Measurements from ENCODE around the gene GDPD4.
A peak's percentile ranks its signal among the peaks of the same experiment; 100 is the strongest.

The GDPD4 gene

DNA sequence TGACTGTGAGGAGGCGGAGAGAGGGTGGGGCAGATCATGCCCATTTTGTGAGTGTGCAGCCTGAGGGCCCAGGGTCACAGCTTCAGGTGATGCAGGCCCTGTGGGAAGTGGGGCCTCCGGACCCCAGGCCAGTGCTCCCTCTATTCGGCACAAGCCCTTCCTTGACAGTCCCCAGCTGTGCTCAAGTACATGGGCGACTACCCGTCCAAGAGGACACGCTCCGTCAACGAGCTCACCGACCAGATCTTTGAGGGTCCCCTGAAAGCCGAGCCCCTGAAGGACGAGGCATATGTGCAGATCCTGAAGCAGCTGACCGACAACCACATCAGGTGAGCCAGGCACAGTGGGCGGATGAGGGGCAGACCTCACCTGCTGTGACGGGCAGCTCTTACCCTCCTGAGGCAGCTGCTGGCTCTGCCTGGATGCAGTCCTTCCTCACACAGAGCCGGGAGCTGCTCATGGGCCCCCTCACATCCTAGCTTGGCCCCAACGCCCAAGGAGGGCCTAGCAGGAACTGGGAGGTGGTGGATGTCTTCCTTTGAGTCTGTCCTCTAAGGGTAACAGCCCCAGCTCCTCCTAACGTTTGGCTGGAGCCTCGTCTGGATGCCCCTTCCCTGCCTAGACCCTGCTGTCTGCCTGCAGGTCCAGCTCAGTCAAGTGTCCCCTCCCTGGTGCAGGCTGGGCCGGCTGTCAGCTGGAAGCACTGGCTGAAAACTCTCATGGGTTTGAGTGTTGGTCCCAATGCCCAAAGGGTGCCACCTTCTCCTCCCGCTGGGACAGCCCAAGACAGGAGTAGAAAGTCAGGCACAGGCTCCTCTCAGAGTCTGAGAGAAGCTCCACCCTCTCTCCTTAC is 97.4 kb downstream of the GDPD4 start:
- no peak for DNase-seq

DNA sequence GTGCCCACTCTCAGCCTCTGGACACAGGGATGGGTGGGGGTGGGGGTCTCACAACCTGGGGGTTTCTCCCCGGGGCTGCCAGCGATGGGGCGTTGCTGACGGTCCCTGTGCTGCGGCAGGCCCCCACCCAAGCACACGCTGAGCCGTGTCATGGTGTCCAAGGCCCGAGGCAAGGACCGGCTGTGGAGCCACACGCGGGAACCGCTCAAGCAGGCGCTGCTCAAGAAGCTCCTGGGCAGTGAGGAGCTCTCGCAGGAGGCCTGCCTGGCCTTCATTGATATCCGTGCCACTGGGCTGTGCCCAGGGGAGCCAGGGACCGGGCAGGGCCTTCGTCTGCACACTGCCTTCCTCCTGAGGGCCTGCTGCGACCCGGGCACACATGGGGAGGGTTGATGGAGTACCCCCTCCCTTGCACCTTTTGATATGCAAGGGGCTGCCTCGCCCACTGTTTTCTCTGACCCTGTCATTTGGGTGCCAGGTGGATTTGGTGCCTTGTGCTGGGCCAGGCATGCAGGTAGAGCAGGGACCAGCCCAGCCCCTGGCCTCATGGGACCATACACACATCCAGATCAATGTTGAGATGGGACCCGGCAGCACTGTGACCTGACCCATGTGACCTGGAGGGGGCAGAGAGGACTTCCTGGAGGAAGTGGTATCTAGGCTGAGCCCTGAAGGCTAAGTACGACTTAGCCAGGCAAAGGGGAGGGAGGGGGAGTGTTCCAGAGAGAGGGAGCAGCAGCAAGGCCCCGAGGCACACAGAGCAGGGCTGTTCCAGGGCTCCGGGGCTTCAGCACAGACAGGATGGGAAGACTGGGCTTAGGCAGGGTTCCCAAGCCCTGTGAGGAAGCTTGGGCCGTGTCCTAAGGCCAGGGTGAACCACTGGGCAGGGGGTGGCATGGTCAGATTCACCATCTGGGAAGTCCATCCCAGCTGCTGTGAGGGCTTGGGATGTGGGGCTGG is 98.3 kb downstream of the GDPD4 start:
- no peak for DNase-seq

DNA sequence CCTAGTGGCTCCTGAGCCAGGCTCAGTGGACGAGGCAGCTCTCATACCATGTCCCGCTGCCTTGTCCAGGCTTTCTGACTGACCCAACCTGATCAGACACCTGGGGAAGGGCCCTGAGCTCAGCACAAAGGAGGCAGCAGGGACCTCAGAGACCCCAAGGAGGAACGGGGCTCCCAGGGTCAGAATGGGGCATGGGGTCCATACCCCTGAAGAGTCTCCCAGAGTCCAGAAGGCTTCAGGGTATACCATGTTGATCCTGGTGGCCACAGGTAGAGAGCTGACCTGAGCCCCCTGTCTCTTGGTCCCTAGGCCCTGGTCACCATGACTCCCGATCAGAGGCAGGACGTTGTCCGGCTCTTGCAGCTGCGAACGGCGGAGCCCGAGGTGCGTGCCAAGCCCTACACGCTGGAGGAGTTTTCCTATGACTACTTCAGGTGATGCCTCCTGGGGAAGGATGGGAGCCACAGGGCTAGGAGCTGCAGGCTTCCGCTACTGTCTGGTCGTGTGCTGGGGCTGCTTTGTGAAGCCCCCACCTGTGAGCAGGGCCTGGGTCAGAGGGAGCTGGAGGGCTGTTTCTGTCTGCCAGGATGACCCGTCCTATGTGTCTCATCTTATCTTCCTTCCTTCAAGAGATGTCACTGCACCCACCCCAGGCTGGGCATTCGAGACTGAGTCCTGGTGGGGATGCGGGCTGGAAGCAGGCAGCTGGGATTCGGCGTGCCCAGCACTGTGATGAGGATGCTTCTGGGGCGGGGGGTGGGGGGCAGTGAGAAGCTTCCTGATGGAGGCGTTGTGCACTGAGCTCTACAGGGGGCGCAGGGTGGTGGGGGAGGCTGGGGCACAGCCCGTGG is 99.3 kb downstream of the GDPD4 start:
- DNase-seq = no peak

DNA sequence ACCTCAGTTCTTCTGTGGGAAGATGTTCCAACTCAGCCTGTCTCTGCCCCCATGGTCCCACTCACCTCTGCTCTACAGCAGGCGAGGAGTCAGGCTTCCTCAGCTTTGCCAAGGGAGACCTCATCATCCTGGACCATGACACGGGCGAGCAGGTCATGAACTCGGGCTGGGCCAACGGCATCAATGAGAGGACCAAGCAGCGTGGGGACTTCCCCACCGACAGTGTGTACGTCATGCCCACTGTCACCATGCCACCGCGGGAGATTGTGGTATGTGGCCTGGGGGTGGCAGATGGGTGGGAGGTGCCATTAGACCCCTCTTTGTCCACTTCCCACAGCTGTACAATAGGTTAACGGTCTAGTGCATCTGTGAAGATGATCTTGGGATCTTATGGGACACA is 100.1 kb downstream of the GDPD4 start:
- no peak for DNase-seq

DNA sequence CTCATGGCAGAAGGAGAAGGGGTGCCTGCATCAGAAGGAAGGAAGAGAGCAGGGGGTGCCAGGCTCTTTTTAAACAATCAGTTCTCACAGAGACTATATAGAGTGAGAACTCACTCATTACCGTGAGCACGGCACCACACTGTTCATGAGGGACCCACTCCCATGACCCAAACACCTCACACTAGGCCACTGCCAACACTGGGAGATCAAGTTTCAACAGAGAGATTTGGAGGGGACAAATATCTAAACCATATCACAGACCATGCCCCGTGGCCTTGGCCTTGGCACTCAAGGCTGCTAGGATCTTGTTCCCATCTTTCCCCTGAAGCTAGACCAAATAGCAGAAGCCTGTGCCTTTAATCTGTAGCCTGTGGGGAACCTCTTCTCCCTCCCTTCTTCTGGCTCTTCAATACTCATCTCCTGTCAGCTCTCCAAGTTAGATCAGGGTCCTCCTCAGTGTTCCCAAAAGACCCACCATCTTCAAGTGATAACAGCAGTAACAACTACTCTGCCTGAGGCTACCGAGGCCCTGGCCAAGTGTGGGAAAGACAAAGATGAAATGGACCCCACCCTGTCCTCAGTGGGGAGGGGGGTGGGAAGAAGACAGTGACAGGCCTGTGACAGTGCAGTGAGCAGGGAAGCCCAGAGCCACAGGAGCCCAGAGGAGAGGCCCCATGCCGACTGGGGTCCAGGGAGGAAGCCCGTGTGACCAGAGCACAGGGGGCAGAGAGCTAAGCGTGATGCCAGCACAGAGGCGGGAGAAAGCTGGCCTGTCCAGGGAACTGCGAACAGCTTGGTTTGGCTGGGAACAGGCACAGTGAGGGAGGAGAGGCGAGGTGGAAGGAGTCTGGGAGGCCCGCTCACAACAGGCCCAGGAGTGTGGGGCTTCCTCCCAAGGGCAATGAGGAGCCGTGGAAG is 100.9 kb downstream of the GDPD4 start:
- DNase-seq = no peak

DNA sequence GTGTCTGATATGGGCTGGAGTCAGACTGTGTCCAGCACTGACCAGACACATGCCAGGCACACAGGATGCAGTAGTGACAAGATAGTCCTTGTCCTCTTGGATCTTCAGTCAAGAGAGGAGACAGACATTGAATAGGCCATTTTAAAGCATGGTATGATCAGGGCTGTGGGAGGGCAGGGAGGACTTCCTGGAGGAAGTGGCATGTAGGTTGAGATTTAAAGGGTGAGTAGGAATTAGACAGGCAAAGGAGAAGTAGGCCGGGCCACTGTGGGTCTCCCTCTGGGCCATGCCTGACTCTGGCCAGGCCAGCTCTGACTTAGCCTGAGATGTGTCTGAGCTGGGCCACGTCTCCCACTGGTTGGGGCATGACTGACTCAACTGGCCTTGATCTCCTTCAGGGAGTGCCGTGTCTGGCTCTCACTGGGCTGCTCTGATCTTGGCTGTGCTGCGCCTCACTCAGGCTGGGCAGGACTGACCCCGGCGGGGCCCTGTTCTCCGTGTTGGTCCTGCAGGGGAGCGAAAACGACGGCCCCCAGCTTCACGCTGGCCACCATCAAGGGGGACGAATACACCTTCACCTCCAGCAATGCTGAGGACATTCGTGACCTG is 102.2 kb downstream of the GDPD4 start:
- DNase-seq = peak; percentile 31

DNA sequence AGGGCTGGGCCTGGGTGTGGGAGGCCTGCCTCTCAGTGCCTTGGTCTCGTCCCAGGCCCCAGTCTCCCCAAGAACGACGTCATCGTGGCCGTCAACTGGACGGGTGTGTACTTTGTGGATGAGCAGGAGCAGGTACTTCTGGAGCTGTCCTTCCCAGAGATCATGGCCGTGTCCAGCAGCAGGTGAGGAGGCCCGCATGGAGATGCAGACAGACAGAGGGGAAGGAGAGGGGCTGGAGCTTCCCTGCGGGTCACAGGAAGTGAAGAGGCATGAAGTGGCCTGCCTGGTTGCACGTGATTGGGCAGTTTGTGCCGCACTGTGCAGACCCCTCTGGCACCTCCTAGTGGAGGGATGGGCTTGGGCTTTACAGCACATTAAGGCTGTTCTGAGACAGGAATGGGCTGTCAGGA is 103.0 kb downstream of the GDPD4 start:
- peak; percentile 14 for DNase-seq

DNA sequence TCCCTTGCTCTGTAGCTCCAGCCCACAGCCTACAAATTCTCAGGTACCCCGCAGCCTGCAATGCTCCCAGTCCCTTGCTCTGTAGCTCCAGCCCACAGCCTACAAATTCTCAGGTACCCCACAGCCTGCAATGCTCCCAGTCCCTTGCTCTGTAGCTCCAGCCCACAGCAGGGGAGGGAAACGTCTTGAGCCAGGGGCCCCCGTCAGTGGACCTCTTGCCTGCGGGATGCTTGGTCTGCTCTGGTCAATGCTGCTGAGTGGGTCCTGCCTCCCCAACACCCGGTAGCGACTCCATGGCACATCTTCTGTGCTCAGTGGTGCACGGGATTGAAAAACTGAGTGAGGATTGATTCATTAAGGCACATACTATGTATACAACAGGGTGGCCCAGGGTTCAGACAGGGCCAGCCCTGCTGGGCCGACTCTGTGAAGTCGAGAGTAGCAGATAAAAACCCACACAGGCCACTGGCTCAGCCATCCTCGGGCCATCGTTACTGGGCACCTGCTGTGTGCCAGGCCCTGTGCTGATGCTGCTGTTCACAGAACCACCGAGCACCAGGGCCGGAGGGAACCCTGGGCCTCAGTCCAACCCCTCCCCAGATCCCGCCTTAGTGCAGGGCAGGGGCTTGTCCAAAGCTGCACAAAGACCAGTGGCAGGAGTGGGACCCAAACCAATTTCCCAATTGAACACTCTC is 103.7 kb downstream of the GDPD4 start:
- no peak for DNase-seq

DNA sequence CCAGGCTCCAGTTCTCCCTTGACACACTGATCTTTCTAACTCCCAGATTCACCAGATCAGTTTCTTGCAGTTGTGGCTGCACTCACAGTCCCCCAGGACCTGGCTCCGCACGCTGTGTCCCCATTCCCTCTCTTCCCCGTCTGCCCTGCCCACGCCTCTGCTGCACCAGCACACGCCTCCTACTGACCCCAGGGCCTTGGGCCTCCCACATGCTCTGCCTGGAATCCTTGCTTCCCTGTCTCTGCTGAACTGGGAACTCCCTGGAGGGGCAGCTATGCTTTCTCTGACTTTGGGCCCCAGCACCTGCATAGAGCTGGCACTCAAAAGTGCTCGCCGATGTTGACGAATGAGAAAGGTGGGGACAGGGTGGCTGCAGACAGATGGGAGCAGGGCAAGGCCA is 104.5 kb downstream of the GDPD4 start:
- DNase-seq = no peak

DNA sequence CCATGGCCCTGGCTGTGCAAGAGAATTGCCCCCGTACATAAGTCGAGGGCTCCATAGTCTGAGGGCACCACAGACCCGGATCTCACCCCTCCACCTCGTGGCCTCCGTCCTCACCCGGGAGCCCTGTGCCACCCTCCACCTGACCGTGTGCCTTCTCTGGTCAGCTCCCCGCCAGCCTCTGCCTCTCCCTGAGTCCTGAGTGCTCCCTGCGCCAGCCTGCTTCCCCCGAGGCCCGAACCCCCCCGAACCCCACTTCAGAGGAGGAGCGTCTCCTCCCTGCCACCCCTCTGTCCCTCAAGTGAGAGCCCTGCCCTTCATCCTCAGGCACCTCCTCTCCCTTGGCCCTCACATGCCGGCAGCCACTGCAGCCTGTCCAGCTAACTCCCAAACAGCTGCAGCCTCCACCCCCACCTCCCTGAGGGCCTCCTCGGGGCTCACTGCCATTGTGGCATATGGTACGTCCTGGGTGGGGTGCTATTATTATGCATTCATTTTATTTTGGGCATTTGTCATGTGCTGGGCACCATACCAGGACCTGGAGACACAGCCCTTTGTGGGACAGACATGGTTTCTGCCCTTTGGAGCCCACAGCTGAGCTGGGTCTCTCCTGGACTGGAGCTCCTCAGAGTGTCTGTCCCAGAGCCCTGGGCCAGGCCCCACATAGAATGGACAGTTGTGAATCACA is 106.3 kb downstream of the GDPD4 start:
- DNase-seq = no peak

DNA sequence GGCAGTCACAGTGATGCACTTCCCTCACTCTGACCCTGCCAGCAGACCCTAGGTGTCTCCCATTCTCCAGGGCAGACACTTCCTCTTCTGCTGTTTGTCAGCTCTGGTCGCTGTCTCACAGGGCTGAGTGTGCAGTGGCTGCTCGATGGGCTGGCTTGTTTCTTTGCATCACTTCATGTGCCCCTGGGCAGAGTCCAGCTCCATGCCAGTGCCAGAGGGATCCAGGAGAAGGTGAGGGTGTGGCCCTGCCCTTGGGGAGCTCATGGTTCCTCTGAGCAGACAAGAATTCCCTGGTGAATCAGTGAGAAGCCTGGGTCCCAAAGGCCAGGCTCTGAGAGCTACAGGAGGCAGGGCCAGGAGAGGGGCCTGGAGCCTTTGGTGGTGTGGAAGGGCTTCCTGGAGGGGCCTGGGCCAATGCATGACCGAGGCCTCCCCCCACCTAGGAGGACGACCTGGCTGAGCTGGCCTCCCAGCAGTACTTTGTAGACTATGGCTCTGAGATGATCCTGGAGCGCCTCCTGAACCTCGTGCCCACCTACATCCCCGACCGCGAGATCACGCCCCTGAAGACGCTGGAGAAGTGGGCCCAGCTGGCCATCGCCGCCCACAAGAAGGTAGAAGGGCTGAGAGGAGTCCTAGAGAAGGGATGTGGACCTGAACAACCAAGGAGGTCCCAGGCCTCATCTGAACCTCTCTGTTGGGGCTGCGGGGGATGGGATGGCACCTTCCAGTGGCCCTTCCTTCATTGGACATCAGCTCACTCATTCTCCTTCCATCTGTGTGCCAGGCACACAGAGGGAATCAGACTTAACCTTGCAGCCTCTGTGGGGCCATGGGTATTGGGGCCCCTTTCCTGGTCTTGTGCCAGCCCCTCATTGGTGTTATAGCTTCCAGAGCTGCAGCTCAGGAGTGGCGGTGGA is 107.3 kb downstream of the GDPD4 start:
- no peak for DNase-seq

DNA sequence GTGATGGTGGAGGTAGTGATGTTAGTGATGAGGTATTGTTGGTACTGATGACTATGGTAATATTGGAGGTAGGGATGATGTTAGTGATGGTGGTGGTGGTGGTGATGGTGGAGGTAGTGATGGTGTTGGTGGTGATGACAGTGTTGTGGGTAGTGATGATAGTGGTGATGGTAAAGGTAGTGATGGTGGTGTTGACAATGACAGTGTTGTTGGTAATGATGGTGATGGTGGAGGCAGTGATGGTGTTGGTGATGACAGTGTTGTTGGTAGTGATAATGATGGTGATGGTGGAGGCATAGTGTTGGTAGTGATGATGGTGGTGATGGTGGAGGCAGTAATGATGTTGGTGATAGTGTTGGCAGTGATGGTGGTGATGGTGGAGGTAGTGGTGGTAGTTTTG is 108.3 kb downstream of the GDPD4 start:
- no peak for DNase-seq

DNA sequence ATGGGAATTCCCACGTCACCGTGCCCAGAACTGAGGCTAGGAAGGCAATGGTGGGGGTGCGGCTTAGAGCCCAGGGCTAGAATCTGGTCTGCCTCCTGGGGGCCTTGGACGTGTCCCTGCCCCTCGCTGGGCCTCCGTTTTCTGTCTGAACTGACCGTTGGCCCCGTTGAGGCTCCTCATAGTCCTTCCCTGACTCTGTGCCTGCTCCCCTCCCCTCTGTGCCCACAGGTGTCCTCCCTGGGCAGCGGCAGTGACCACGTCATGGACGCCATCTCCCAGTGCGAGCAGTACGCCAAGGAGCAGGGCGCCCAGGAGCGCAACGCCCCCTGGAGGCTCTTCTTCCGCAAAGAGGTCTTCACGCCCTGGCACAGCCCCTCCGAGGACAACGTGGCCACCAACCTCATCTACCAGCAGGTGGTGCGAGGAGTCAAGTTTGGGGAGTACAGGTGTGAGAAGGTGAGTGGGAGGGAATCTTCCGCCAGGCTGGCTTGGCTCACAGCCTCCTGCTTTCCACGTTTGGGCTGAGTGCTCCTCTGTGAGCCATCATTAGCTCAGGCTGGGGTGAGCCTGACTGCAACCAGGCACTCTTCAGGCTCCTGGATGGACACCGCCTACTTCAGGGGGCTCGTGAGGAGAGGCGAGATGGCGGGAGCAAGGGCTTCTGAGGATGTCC is 109.5 kb downstream of the GDPD4 start:
- peak; percentile 20 for DNase-seq

DNA sequence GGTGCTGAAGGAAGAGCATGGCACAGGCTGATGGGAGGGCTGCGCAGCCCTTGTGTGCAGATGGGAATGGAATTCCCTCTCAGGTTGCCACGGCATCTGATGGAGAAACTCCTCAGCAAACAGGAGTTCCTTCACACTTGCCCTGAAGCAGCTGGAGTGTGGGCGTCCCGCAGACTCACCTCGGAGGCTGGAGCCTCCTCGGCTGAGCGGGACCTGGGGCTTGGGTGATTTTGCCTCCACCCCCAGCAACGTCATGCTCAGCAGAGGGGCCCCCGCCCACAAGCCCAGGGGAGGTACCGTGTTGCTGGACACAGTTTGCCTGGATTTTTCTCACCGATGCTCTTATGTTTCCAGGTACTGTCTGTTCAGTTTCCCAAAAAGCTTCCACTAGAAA is 110.1 kb downstream of the GDPD4 start:
- DNase-seq = no peak

DNA sequence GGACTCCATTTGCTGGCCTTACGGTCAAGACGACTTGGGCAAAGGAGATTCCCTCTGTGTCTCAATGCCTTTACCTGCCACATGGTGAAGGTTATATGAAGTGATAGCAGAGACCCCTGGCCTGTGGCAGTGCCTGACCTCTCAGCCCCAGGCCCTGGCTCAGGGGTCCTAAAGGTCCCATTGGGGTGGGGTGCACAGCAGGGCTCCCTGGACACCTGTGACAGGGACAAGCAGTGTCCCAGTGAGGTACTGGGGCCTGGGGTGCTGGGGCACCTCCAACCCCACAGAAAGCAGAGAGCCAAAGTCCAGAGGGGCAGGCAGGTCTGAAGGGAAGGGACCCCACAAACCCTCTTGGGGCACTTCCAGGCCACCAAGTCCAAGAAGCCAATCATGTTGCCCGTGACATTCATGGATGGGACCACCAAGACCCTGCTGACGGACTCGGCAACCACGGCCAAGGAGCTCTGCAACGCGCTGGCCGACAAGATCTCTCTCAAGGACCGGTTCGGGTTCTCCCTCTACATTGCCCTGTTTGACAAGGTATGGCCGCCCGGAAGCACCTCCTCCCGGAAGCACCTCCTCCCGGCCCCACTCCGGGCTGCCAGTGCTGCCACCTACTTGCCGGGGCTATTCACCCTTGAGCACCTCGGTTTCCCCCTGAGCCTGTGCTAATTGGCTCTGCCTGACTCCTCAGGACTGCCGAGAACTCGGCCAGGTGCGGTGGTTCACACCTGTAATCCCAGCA is 111.0 kb downstream of the GDPD4 start:
- no peak for DNase-seq

DNA sequence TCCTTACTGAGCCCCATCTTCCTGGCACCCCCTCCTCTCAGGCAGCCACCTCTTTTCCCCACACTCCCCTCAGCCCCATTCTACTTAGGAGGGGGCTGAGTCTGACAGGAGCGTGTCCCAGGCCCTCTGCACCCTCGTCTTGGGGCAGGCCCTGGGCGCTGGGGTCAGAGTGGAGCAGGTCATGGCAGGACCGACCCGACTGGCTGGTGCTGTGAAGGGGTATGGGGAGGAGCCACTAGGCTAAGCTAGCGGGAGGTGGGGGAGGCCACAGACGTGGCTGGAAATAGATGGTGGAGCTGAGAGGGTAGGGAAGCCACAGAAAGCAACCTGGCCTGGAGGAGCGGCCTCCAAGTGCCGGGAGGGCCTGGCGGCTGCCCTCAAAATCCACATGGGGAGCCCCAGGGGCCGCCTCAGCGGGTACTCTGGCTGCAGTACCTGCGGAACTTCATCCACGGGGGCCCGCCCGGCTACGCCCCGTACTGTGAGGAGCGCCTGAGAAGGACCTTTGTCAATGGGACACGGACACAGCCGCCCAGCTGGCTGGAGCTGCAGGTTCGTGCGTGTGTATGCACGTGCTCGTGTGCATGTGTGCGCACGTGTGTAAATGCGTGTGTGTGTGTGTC is 111.8 kb downstream of the GDPD4 start:
- no peak for DNase-seq
